GM08714 (cell line): ENCODE data around the gene KRT28.
"Not testable (repeated sequence)": the region's sequence is repeated elsewhere in the genome, so short reads cannot be mapped to it uniquely, and the experiment has no call there.

Experiments used
- H3K4me3 ChIP-seq: fragments of 200-500 bp; sonication (Bioruptor generic); 2 replicates; pipeline ENCODE4 v1.5.1; 2014; ENCODE audit warnings: mild to moderate bottlenecking, low read length, inconsistent platforms
- ZNF274 ChIP-seq: IDR thresholded peaks from 2 replicates; pipeline ENCODE4 v1.6.1; 2012; ENCODE audit warnings: mild to moderate bottlenecking, low read depth, low read length

KRT28 gene

GRCh38 chr17:40779181-40779909 lies 20.4 kb downstream of the KRT28 start:
- H3K4me3 ChIP-seq = no peak overlapping the region; the same call in 1 of the 2 replicates
- no peak for TF ChIP-seq ZNF274

- no peak for TF ChIP-seq ZNF274
- no peak overlapping the region for H3K4me3 ChIP-seq
Measured at GRCh38 chr17:40778461-40778860, 21.3 kb downstream of the KRT28 start.

- H3K4me3 ChIP-seq = no peak overlapping the region
- no peak for TF ChIP-seq ZNF274
Measured at GRCh38 chr17:40777971-40778370, 21.8 kb downstream of the KRT28 start.

DNA sequence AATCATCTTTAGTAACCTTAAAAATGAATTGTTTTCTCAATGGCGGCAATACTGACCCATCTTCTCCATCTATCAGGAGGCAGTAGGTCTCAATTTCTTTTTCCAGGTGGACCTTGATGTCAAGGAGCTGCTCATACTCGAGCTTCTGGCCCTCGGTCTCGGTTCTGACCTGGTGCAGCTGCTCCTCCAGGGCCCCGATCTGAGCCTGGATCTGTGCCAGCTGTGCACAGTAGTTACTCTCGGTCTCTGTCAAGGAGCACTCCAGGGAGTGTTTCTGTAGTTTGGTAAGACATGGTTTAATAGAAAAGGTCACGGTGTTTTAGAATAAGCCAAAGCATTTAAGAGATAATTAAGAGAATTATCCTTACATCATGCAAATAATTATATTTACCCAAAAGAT lies 22.3 kb downstream of the KRT28 start:
- H3K4me3 ChIP-seq = no peak overlapping the region
- TF ChIP-seq ZNF274 = no peak

GRCh38 chr17:40775945-40776344 lies 23.8 kb downstream of the KRT28 start:
- no peak overlapping the region for H3K4me3 ChIP-seq
- TF ChIP-seq ZNF274 = no peak

- no peak within 1 kb of the TSS for H3K4me3 ChIP-seq
- no peak for TF ChIP-seq ZNF274
Measured at GRCh38 chr17:40772101-40772500, 27.7 kb downstream of the KRT28 start, which contains the start of gene KRT26. Gene KRT26 (minus strand): TSS chr17:40772201. CDS start chr17:40772113, 88 bp downstream.

- no peak overlapping the region for H3K4me3 ChIP-seq
- TF ChIP-seq ZNF274 = no peak
Measured at GRCh38 chr17:40765657-40766056, 34.1 kb downstream of the KRT28 start.

GRCh38 chr17:40763752-40764151 lies 36.0 kb downstream of the KRT28 start:
- TF ChIP-seq ZNF274 = no peak
- H3K4me3 ChIP-seq = no peak overlapping the region

- no peak overlapping the region for H3K4me3 ChIP-seq
- TF ChIP-seq ZNF274 = no peak
Measured at GRCh38 chr17:40760105-40761016, 39.4 kb downstream of the KRT28 start.

- no peak within 1 kb of the TSS for H3K4me3 ChIP-seq
- no peak for TF ChIP-seq ZNF274
Measured at GRCh38 chr17:40755231-40755630, 44.5 kb downstream of the KRT28 start, which contains the start of gene KRT25. Gene KRT25 (minus strand): TSS chr17:40755331. CDS start chr17:40755271, 60 bp downstream.

GRCh38 chr17:40753804-40754203 lies 46.0 kb downstream of the KRT28 start:
- no peak overlapping the region for H3K4me3 ChIP-seq
- TF ChIP-seq ZNF274 = no peak

GRCh38 chr17:40751065-40751464 lies 48.7 kb downstream of the KRT28 start:
- H3K4me3 ChIP-seq = no peak overlapping the region
- TF ChIP-seq ZNF274 = no peak

GRCh38 chr17:40750391-40750790 lies 49.4 kb downstream of the KRT28 start:
- no peak for TF ChIP-seq ZNF274
- no peak overlapping the region for H3K4me3 ChIP-seq

- not testable (repeated sequence) for H3K4me3 ChIP-seq
Measured at GRCh38 chr17:40748666-40749065, 51.1 kb downstream of the KRT28 start.
